GM12878 (cell line): ENCODE data around the gene RAP1GAP. TPM values are rescaled to one million over a fixed set of nuclear protein-coding genes. Genes with fewer than 3 reads are reported as not detected.

Source experiments
- ATAC-seq: fragments of 200-7000 bp; cut with Tn5 transposase; 3 replicates; pipeline ENCODE4 v1.9.1; 2020; ENCODE audit warnings: mild to moderate bottlenecking, moderate library complexity
- BruUV-seq: library from RNA; stranded (reverse); fragments of 400-500 nt; replicated peaks from 2 replicates; lab custom pipeline; 2021; lab: Mats Ljungman, UMichigan
- CTCF ChIA-PET: fragments of 300-600 bp; sonication (Branson Sonifier 250); formaldehyde crosslinking; extraction: SDS; loops from one replicate; lab custom pipeline; 2021; ENCODE audit warnings: inconsistent platforms; lab: Yijun Ruan, JAX
- POLR2A ChIA-PET: fragments of 350-600 bp; formaldehyde crosslinking; extraction: SDS; loops from one replicate; lab custom pipeline; 2021; ENCODE audit warnings: inconsistent platforms; lab: Charles Lee
- RAD21 ChIA-PET: fragments of 300-600 bp; sonication (Branson Sonifier 250); formaldehyde crosslinking; loops from one replicate; lab custom pipeline; 2023; ENCODE audit warnings: antibody characterized with exemption; ENCODE audit not compliant: unreplicated experiment; lab: Charles Lee
- SMC1A ChIA-PET: fragments of 300-600 bp; sonication (Branson Sonifier 250); formaldehyde crosslinking; loops from one replicate; lab custom pipeline; 2023; ENCODE audit not compliant: unreplicated experiment, uncharacterized antibody; lab: Charles Lee
- DNase-seq: peaks from one replicate; pipeline ENCODE4 v3.0.0-alpha.2; 2011; ENCODE audit warnings: low read depth, low spot score
- FAIRE-seq: peaks from 3 replicates; lab custom pipeline; 2011; peaks lifted over from hg19 to GRCh38; lab: Jason Lieb, UNC
- H2AFZ ChIP-seq: 2 replicates; pipeline ENCODE4 v1.6.0; 2011; ENCODE audit warnings: low read depth, low read length, control low read depth; ENCODE audit not compliant: control insufficient read depth
- H3K27ac ChIP-seq: 2 replicates; pipeline ENCODE4 v1.5.1; 2011; ENCODE audit warnings: control low read depth; ENCODE audit not compliant: control insufficient read depth, insufficient read depth
- H3K27me3 ChIP-seq, 2 experiments: replicated peaks in 1 of 2; 2 replicates each; pipeline versions ENCODE4 v1.6.0 to v1.6.1; 2011; ENCODE audit warnings: low read length in 1 of 2; ENCODE audit not compliant: control insufficient read depth in 2 of 2, insufficient read depth in 2 of 2
- H3K36me3 ChIP-seq, 2 experiments: 2 replicates each; pipeline ENCODE4 v1.5.1; 2011; ENCODE audit warnings: low read length in 1 of 2; ENCODE audit not compliant: control insufficient read depth in 2 of 2, insufficient read depth in 2 of 2
- H3K4me1 ChIP-seq: 2 replicates; pipeline ENCODE4 v1.6.1; 2011; ENCODE audit warnings: mild to moderate bottlenecking, low read length, moderate library complexity, mixed read lengths; ENCODE audit not compliant: control insufficient read depth, insufficient read depth
- H3K4me2 ChIP-seq: 2 replicates; pipeline ENCODE4 v1.6.0; 2011; ENCODE audit warnings: control low read depth; ENCODE audit not compliant: control insufficient read depth, insufficient read depth
- H3K4me3 ChIP-seq: fragments of 200-600 bp; sonication (generic); 2 replicates; pipeline ENCODE4 v1.5.1; 2016
- H3K79me2 ChIP-seq: 2 replicates; pipeline ENCODE4 v1.6.0; 2011; ENCODE audit warnings: low read length; ENCODE audit not compliant: control insufficient read depth, insufficient read depth
- H3K9ac ChIP-seq: 2 replicates; pipeline ENCODE4 v1.8.0; 2011; ENCODE audit warnings: low read length, control low read depth, mixed read lengths; ENCODE audit not compliant: control insufficient read depth, insufficient read depth
- H3K9me3 ChIP-seq: replicated peaks from 3 replicates; pipeline ENCODE4 v1.5.1; 2011; ENCODE audit warnings: mild to moderate bottlenecking, low read length; ENCODE audit not compliant: control insufficient read depth, insufficient read depth
- H4K20me1 ChIP-seq: 2 replicates; pipeline ENCODE4 v1.6.0; 2011; ENCODE audit not compliant: control insufficient read depth, insufficient read depth
- GATAD2B ChIP-seq: fragments of 450-650 bp; conservative IDR thresholded peaks from 2 replicates; pipeline ENCODE4 v1.6.1; 2017; ENCODE audit warnings: low read depth, mild to moderate bottlenecking, moderate library complexity
- HDAC6 ChIP-seq: fragments of 200-600 bp; sonication (generic); IDR thresholded peaks from one replicate; pipeline ENCODE4 v1.8.0; 2017; ENCODE audit warnings: antibody characterized with exemption; ENCODE audit not compliant: unreplicated experiment
- STAT3 ChIP-seq: IDR thresholded peaks from 2 replicates; pipeline ENCODE4 v1.6.1; 2011; ENCODE audit warnings: low read depth, low read length, improper control_type of control experiment
- SUPT20H ChIP-seq: IDR thresholded peaks from 2 replicates; pipeline ENCODE4 v1.6.1; 2011; ENCODE audit warnings: low read depth, mild to moderate bottlenecking, low read length, moderate library complexity, borderline replicate concordance; ENCODE audit not compliant: control insufficient read depth
- WGBS: methylation state at CpG from one replicate; pipeline ENCODE4 v1.1.6; 2016; ENCODE audit warnings: low lambda C conversion rate; ENCODE audit not compliant: insufficient replicate concordance, insufficient coverage; ENCODE audit errors: missing lambda C conversion rate; 5-methylcytosine and 5-hydroxymethylcytosine counted together
- in situ Hi-C: fragments of 300-500 bp; cut with MboI; formaldehyde crosslinking; loops from 9 replicates; pipeline ENCODE4 v1.14.3; 2018; ENCODE audit warnings: mixed read lengths
- intact Hi-C: fragments of 100-400 bp; cut with micrococcal nuclease; formaldehyde crosslinking; loops from one replicate; pipeline ENCODE4 v1.14.2; 2022; ENCODE audit not compliant: unreplicated experiment
- polyA plus RNA-seq, 11 experiments: library from polyadenylated mRNA; depleted of rRNA in 4 of 11; unstranded in 6 of 11; stranded (reverse) in 5 of 11; fragments of >200 nt; fragmentation: Nextera tagmentation in 4 of 11; fragmentation: Illumina TruSeq in 1 of 11; extraction: Ambion mirVana in 4 of 11; extraction: Trizol in 1 of 11; gene quantifications; 1 replicate in 1 of 11; 2 replicates in 10 of 11; pipeline versions ENCODE4 v1.2.1 to v1.2.3, GENCODE V29; 2011 to 2016; ENCODE audit warnings: inconsistent platforms in 2 of 11, missing spikeins in 2 of 11, low read depth in 1 of 11
- total RNA-seq, 4 experiments: library from RNA; depleted of rRNA in 3 of 4; stranded (reverse); fragments of >200 nt in 3 of 4; fragmentation: Illumina TruSeq in 1 of 4; extraction: Trizol in 1 of 4; gene quantifications; 2 replicates each; pipeline versions ENCODE4 v1.2.1 to v1.2.3, GENCODE V29; 2013 to 2021
- TF ChIP-seq, protein P1 (sequence below): fragments of 150-350 bp; IDR thresholded peaks from 2 replicates; pipeline ENCODE4 v1.6.1; 2016; ENCODE audit warnings: low read depth, low read length

Gene RAP1GAP
- total and polyA plus RNA-seq, 10 of the 15 experiments (the other 5 are each of a cell fraction or from before 2014, with no cell fraction given), result 0.04 to 0.96 (median 0.09) TPM; not detected in 3

- TF ChIP-seq, protein P1, sequence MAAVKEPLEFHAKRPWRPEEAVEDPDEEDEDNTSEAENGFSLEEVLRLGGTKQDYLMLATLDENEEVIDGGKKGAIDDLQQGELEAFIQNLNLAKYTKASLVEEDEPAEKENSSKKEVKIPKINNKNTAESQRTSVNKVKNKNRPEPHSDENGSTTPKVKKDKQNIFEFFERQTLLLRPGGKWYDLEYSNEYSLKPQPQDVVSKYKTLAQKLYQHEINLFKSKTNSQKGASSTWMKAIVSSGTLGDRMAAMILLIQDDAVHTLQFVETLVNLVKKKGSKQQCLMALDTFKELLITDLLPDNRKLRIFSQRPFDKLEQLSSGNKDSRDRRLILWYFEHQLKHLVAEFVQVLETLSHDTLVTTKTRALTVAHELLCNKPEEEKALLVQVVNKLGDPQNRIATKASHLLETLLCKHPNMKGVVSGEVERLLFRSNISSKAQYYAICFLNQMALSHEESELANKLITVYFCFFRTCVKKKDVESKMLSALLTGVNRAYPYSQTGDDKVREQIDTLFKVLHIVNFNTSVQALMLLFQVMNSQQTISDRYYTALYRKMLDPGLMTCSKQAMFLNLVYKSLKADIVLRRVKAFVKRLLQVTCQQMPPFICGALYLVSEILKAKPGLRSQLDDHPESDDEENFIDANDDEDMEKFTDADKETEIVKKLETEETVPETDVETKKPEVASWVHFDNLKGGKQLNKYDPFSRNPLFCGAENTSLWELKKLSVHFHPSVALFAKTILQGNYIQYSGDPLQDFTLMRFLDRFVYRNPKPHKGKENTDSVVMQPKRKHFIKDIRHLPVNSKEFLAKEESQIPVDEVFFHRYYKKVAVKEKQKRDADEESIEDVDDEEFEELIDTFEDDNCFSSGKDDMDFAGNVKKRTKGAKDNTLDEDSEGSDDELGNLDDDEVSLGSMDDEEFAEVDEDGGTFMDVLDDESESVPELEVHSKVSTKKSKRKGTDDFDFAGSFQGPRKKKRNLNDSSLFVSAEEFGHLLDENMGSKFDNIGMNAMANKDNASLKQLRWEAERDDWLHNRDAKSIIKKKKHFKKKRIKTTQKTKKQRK, result no peak
- TF ChIP-seq SUPT20H, result no peak
- no peak for TF ChIP-seq STAT3
These were observed 99.2 kb downstream of the RAP1GAP start (continued) for GRCh38 chr1:21569820-21570527.

- RAD21 ChIA-PET, result no interaction called here
- H3K36me3 ChIP-seq, result no peaks in the 10 kb centered on the region
- H3K4me3 ChIP-seq, result no peak overlapping the region
- DNase-seq, result no peak
- ATAC-seq, result no peak
- POLR2A ChIA-PET, result no interaction called here
- no peaks in the 10 kb centered on the region; a peak in 1 of 4 replicates for H3K27me3 ChIP-seq
- no peak overlapping the region for H3K27ac ChIP-seq
- H4K20me1 ChIP-seq, result no peaks in the 10 kb centered on the region
- no peaks in the 10 kb centered on the region for H3K9me3 ChIP-seq
- SMC1A ChIA-PET, result no interaction called here
- TF ChIP-seq HDAC6, result no peak
- TF ChIP-seq GATAD2B, result no peak
- no peak for FAIRE-seq
- CTCF ChIA-PET, result no interaction called here
- intact Hi-C loops, result no loop called here
- WGBS, result 2% methylated on average over 10 of the region's 10 CpGs
- in situ Hi-C loops, result no loop called here
- no TSS peak for BruUV-seq
- no peak overlapping the region for H2AFZ ChIP-seq
- H3K79me2 ChIP-seq, result no peaks in the 10 kb centered on the region
- H3K9ac ChIP-seq, result no peak overlapping the region
- H3K4me2 ChIP-seq, result no peak overlapping the region
- H3K4me1 ChIP-seq, result no peaks in the 10 kb centered on the region
These were observed 100.3 kb downstream of the RAP1GAP start for GRCh38 chr1:21568809-21569385.
